Peyer's patch (tissue), 4 donors: Measurements from ENCODE around the gene CLEC4E. TPM values are rescaled to one million over a fixed set of nuclear protein-coding genes. Genes with fewer than 3 reads are reported as not detected.
A peak's percentile ranks its signal among the peaks of the same experiment; 100 is the strongest.

Experiments used
- DNase-seq, 3 donors: peaks; one replicate each; pipeline ENCODE4 v3.0.0-alpha.2; 2017 to 2019
- H3K27ac ChIP-seq, 4 donors: fragments of 200-600 bp; sonication (generic); one replicate each; pipeline ENCODE4 v1.5.1; 2016 to 2019
- H3K27me3 ChIP-seq, 2 donors: fragments of 200-600 bp; sonication (generic); one replicate each; pipeline ENCODE4 v1.5.1; 2019
- H3K36me3 ChIP-seq, 3 donors: fragments of 200-600 bp; sonication (generic); one replicate each; pipeline ENCODE4 v1.5.1; 2016 to 2019
- H3K4me1 ChIP-seq, 4 donors: fragments of 200-600 bp; sonication (generic); one replicate each; pipeline ENCODE4 v1.5.1; 2016 to 2019
- H3K4me3 ChIP-seq, 4 donors: fragments of 200-600 bp; sonication (generic); 1 replicate in 3 of 4; 2 replicates in 1 of 4; pipeline ENCODE4 v1.5.1; 2016 to 2019; ENCODE audit warnings: mild to moderate bottlenecking in 1 of 4
- H3K9me3 ChIP-seq, 4 donors: fragments of 200-600 bp; sonication (generic); one replicate each; pipeline ENCODE4 v1.5.1; 2016 to 2019; ENCODE audit warnings: mild to moderate bottlenecking in 1 of 4
- POLR2A ChIP-seq, 2 donors: fragments of 450-650 bp; IDR thresholded peaks; one replicate each; pipeline ENCODE4 v1.5.1; 2017; ENCODE audit warnings: antibody characterized with exemption in 2 of 2, mild to moderate bottlenecking in 2 of 2, moderate library complexity in 2 of 2
- small RNA-seq, 2 donors: library from RNA; depleted of rRNA; stranded (forward); fragments of <200 nt; gene quantifications; one replicate each; pipeline ENCODE3, GENCODE V24; 2016
- total RNA-seq, 4 donors: library from RNA; depleted of rRNA; stranded (reverse); fragments of >200 nt; gene quantifications; one replicate each; pipeline ENCODE4 v1.1.0, GENCODE V29; 2016
- TF ChIP-seq, protein P1 (sequence below), 6 experiments: fragments of 450-650 bp in 4 of 6; fragments of 200-600 bp in 2 of 6; sonication (generic) in 1 of 6; IDR thresholded peaks; one replicate each; pipeline ENCODE4 v1.5.1; 2017 to 2019; ENCODE audit warnings: antibody characterized with exemption in 6 of 6, mild to moderate bottlenecking in 3 of 6, moderate library complexity in 1 of 6

CLEC4E gene
- total RNA-seq, 4 donors from 2014 or later, result 2.9 TPM; not detected in 3

DNA sequence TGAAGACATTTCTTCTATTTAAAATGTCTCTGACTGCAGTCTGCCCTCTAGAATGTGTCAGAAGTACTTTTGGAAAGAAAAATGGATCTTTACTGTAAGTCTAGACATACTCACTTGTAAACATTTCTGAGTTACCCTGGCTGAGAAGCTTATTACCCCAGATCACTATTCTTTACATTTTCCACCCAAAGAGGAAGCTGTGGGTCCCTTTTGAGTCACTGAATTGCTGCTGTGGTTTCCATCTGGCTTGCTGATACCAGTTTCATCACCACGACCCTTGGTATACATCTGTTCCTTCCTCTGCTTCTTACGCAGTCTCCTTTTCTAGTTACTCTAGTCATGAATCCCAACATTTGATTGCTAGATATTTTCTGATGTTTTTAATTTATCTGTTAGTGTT, 47.6 kb downstream of the CLEC4E start:
- H3K27ac ChIP-seq, result peak overlapping the region in 1 of 4 donors; percentile 30
- TF ChIP-seq, protein P1, sequence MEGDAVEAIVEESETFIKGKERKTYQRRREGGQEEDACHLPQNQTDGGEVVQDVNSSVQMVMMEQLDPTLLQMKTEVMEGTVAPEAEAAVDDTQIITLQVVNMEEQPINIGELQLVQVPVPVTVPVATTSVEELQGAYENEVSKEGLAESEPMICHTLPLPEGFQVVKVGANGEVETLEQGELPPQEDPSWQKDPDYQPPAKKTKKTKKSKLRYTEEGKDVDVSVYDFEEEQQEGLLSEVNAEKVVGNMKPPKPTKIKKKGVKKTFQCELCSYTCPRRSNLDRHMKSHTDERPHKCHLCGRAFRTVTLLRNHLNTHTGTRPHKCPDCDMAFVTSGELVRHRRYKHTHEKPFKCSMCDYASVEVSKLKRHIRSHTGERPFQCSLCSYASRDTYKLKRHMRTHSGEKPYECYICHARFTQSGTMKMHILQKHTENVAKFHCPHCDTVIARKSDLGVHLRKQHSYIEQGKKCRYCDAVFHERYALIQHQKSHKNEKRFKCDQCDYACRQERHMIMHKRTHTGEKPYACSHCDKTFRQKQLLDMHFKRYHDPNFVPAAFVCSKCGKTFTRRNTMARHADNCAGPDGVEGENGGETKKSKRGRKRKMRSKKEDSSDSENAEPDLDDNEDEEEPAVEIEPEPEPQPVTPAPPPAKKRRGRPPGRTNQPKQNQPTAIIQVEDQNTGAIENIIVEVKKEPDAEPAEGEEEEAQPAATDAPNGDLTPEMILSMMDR (IDR thresholded peaks at IDR 0.05), result no peak
- TF ChIP-seq POLR2A (IDR thresholded peaks at IDR 0.05), result no peak

DNA sequence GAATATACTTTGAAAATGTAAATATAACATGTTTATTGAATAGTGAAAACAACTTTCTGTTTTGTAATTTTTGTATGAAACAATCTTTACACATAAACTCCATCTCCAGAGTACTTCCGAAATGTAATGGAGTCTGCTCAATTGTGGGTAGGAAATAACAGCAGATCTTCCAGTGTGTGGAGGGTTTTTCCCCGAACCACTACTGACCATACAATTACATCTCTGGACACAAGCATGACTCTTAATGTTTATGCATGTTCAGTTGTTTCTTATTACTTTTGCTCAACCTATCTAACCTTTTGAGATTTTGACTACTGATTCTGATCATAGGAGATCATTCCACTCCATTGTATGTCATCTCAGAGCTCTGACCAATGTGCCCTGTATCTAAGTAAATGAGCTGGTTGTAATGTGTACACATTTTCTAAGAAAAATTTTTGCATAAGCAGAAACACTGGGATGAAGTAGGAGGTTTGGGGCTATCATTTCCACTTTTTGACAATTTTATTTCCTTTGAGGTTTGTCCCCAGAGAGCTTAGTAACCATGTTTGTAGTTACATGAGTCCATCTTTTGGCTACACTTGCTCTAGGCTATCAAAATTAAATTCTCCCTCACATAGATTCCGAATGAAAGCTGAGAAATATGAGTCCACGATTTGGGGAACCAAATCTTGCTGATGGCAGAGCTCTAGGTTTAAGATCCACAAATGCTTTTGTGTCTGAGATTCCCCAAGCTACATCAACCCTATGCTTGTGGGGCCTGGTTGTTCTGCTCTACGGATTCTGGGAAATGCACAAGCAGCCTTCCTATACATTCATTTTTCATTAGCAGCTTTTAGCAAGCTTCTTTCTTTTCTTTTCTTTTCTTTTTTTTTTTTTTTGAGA, 48.8 kb downstream of the CLEC4E start:
- TF ChIP-seq POLR2A (IDR thresholded peaks at IDR 0.05), result no peak
- TF ChIP-seq, protein P1 (IDR thresholded peaks at IDR 0.05), result no peak

More for the DNA sequence above, 47.6 kb downstream of the CLEC4E start:
- no peaks in the 10 kb centered on the region for H3K27me3 ChIP-seq
- no peaks in the 10 kb centered on the region for H3K4me1 ChIP-seq
- H3K4me3 ChIP-seq, result no peak overlapping the region
- H3K36me3 ChIP-seq, result no peaks in the 10 kb centered on the region
- H3K9me3 ChIP-seq, result no peaks in the 10 kb centered on the region
- DNase-seq, result peak in 1 of 3 donors; percentile 58

More for the DNA sequence above, 48.8 kb downstream of the CLEC4E start:
- no peak overlapping the region for H3K27ac ChIP-seq
- DNase-seq, result no peak
- H3K4me3 ChIP-seq, result no peak overlapping the region
- H3K27me3 ChIP-seq, result no peaks in the 10 kb centered on the region
- H3K4me1 ChIP-seq, result no peaks in the 10 kb centered on the region
- no peaks in the 10 kb centered on the region for H3K36me3 ChIP-seq
- H3K9me3 ChIP-seq, result no peaks in the 10 kb centered on the region

Small RNAs within 50 kb of the gene (small RNA-seq; reads per million reads assigned to genes)
- 0 reads per million in 2 donors for gene RNU6-275P

Other genes with a start within 250 kb of the CLEC4E start
- gene CLEC6A, start 84.9 kb downstream of the CLEC4E start, total RNA-seq, result not detected
- not detected for gene CLEC4D, start 27.4 kb downstream of the CLEC4E start, total RNA-seq
- gene AICDA, start 72.0 kb upstream of the CLEC4E start, total RNA-seq, result 1 to 10 TPM in 3 of 4 donors, not detected in 1; 1.8 to 5.4 (median 1.9) TPM
- 10 to 100 TPM; 17.3 to 67.4 (median 32.4) TPM for gene MFAP5, start 121.9 kb upstream of the CLEC4E start, total RNA-seq
- 10 to 100 TPM; 27.0 to 89.1 (median 37.0) TPM for gene RIMKLB, start 157.1 kb upstream of the CLEC4E start, total RNA-seq